Adrenal gland (tissue), 12 donors: ENCODE results near the gene CMTM8. TPM values are rescaled to one million over a fixed set of nuclear protein-coding genes. Genes with fewer than 3 reads are reported as not detected.
A peak's percentile ranks its signal among the peaks of the same experiment; 100 is the strongest.

ENCODE experiments used
- DNase-seq, 7 donors: peaks; one replicate each; pipeline ENCODE4 v3.0.0-alpha.2; 2019 to 2020
- H3K27ac ChIP-seq, 5 donors: fragments of 200-600 bp; sonication (generic) in 4 of 5; 1 replicate in 3 of 5; 2 replicates in 2 of 5; pipeline versions ENCODE4 v1.5.1 to v1.8.0; 2016 to 2020; ENCODE audit warnings: mild to moderate bottlenecking in 1 of 5
- H3K27me3 ChIP-seq: fragments of 200-600 bp; 2 replicates; pipeline ENCODE4 v1.8.0; 2021
- H3K36me3 ChIP-seq, 2 donors: fragments of 200-600 bp; replicated peaks in 1 of 2; 1 replicate in 1 of 2; 2 replicates in 1 of 2; pipeline versions ENCODE4 v1.5.1 to v1.8.0; 2018 to 2022
- H3K4me1 ChIP-seq, 2 donors: fragments of 200-600 bp; replicated peaks in 1 of 2; 1 replicate in 1 of 2; 2 replicates in 1 of 2; pipeline versions ENCODE4 v1.5.1 to v1.8.0; 2018 to 2021
- H3K4me3 ChIP-seq, 4 donors: fragments of 200-600 bp; sonication (generic) in 3 of 4; one replicate each; pipeline ENCODE4 v1.5.1; 2016 to 2018
- H3K9me3 ChIP-seq, 3 donors: fragments of 200-600 bp; sonication (generic) in 1 of 3; replicated peaks in 1 of 3; 1 replicate in 2 of 3; 2 replicates in 1 of 3; pipeline versions ENCODE4 v1.5.1 to v1.8.0; 2016 to 2021
- CTCF ChIP-seq, 6 experiments: fragments of 450-650 bp in 4 of 6; fragments of 200-600 bp in 2 of 6; sonication (generic) in 1 of 6; IDR thresholded peaks; 1 replicate in 5 of 6; 2 replicates in 1 of 6; pipeline versions ENCODE4 v1.5.1 to v1.8.0; 2016 to 2021; ENCODE audit warnings: antibody characterized with exemption in 6 of 6, mild to moderate bottlenecking in 2 of 6, moderate library complexity in 1 of 6
- POLR2A ChIP-seq, 2 donors: fragments of 450-650 bp; IDR thresholded peaks; one replicate each; pipeline ENCODE4 v1.6.1; 2017; ENCODE audit warnings: antibody characterized with exemption in 2 of 2, mild to moderate bottlenecking in 2 of 2, moderate library complexity in 1 of 2
- WGBS, 4 donors: extraction: QIAGEN DNeasy Blood & Tissue Kit in 2 of 4; methylation state at CpG; one replicate each; pipeline versions ENCODE4 v1.1.5 to v1.1.7; 2013 to 2017; 5-methylcytosine and 5-hydroxymethylcytosine counted together
- intact Hi-C, 2 donors: fragments of 100-400 bp; cut with DNase I; formaldehyde crosslinking; loops; one replicate each; pipeline versions ENCODE4 v1.14.1 to v1.15.0; 2022 to 2023
- polyA plus RNA-seq, 3 donors: library from polyadenylated mRNA; stranded (reverse); fragments of 200-250 nt in 2 of 3; fragments of 350-450 nt in 1 of 3; fragmentation: Illumina TruSeq in 1 of 3; extraction: RNeasy Lipid Tissue Mini Kit (QIAGEN cat#74804) in 1 of 3; gene quantifications; one replicate each; pipeline ENCODE4 v1.2.3, GENCODE V29; 2013 to 2014
- total RNA-seq, 9 donors: library from RNA; depleted of rRNA in 4 of 9; stranded (reverse); fragments of >200 nt in 4 of 9; fragments of 120-200 nt in 1 of 9; fragmentation: NEBNext Ultra II Directional in 1 of 9; extraction: Animal tissue kit (Norgen Biotek cat#: 25700) in 1 of 9; gene quantifications; one replicate each; pipeline versions ENCODE4 v1.1.0 to v1.2.4, GENCODE V29; 2013 to 2023
- donor health status: healthy with polysubstance abuse.
- donor health status: Bipolar disorder and iron deficiency.
- donor health status: DM: yes; HTN: yes; CAD: no.
- donor health status: DM: no; HTN: no; CAD: no.
- donor health status: DM: no; HTN: no; CAD: no.
- donor health status: DM: yes; HTN: yes; CAD: no.

The CMTM8 gene
- total and polyA plus RNA-seq, 12 donors = 3.3 to 24.1 (median 16.0) TPM

GRCh38 chr3:32297366-32297765, 58.9 kb downstream of the CMTM8 start:
- Histone ChIP-seq H3K36me3 (no peaks in the 10 kb centered on the region), H3K27ac (no peak overlapping the region), H3K9me3 (no peaks in the 10 kb centered on the region), H3K4me1 (peaks cover 5 to 25% of the 10 kb centered on the region in 2 donors), H3K4me3 (no peak overlapping the region), H3K27me3 (no peaks in the 10 kb centered on the region)
- intact Hi-C loops = loop anchor here (5.0 kb wide), 1 partner anchor 40 kb away; no protein-coding TSS in a partner anchor
- WGBS, 4 donors = 67 to 85% (median 80%) methylated on average over 5 of the region's 5 CpGs
- TF ChIP-seq POLR2A (IDR thresholded peaks at IDR 0.05) (no peak), CTCF (IDR thresholded peaks at IDR 0.05) (no peak)
- peak in 2 of 7 donors; percentile 14 to 43 for DNase-seq

- TF ChIP-seq CTCF (IDR thresholded peaks at IDR 0.05) = no peak
- no peak for TF ChIP-seq POLR2A (IDR thresholded peaks at IDR 0.05)
- Histone ChIP-seq H3K4me1 (peaks cover 0 to 26% of the 10 kb centered on the region in 2 donors), H3K27me3 (no peaks in the 10 kb centered on the region), H3K9me3 (no peaks in the 10 kb centered on the region), H3K27ac (no peak overlapping the region), H3K36me3 (no peaks in the 10 kb centered on the region), H3K4me3 (no peak overlapping the region)
- DNase-seq = peak in 2 of 7 donors; percentile 37 to 52
- intact Hi-C loops = no loop called here
- 44 to 66% (median 54%) methylated on average over 2 of the region's 2 CpGs for WGBS, 4 donors
Observed at GRCh38 chr3:32301426-32301825, 62.9 kb downstream of the CMTM8 start.

GRCh38 chr3:32302601-32303398, 64.3 kb downstream of the CMTM8 start:
- intact Hi-C loops = no loop called here
- no peaks in the 10 kb centered on the region for H3K9me3 ChIP-seq
- TF ChIP-seq CTCF (IDR thresholded peaks at IDR 0.05) = no peak
- no peak for TF ChIP-seq POLR2A (IDR thresholded peaks at IDR 0.05)
- H3K36me3 ChIP-seq = no peaks in the 10 kb centered on the region
- peak overlapping the region in 3 of 5 donors; percentile 17 to 36 (median 25) for H3K27ac ChIP-seq
- 72 to 81% (median 78%) methylated on average over 7 of the region's 7 CpGs for WGBS, 4 donors
- DNase-seq = no peak
- no peaks in the 10 kb centered on the region for H3K27me3 ChIP-seq
- H3K4me1 ChIP-seq = peaks cover 0 to 26% of the 10 kb centered on the region in 2 donors
- no peak overlapping the region for H3K4me3 ChIP-seq

GRCh38 chr3:32303399-32303747, 64.9 kb downstream of the CMTM8 start:
- no peak overlapping the region for H3K4me3 ChIP-seq
- H3K9me3 ChIP-seq = no peaks in the 10 kb centered on the region
- no peak for DNase-seq
- WGBS, 4 donors = 43 to 60% (median 49%) methylated on average over 6 of the region's 6 CpGs
- H3K27me3 ChIP-seq = no peaks in the 10 kb centered on the region
- H3K4me1 ChIP-seq = peaks cover 0 to 26% of the 10 kb centered on the region in 2 donors
- H3K36me3 ChIP-seq = no peaks in the 10 kb centered on the region
- intact Hi-C loops = no loop called here
- H3K27ac ChIP-seq = peak overlapping the region in 3 of 5 donors; percentile 13 to 36 (median 17)
- TF ChIP-seq POLR2A (IDR thresholded peaks at IDR 0.05) = no peak
- TF ChIP-seq CTCF (IDR thresholded peaks at IDR 0.05) = no peak
